CD14-positive monocyte (primary cell): ENCODE data around the gene FPR3. TPM values are rescaled to one million over a fixed set of nuclear protein-coding genes. Genes with fewer than 3 reads are reported as not detected.

Experiments used
- DNase-seq, 3 donors: peaks; one replicate each; pipeline ENCODE4 v3.0.0-alpha.2; 2011 to 2022
- H2AFZ ChIP-seq: 2 replicates; pipeline ENCODE4 v1.6.0; 2012; ENCODE audit warnings: mild to moderate bottlenecking, low read depth, low read length, inconsistent platforms; ENCODE audit not compliant: insufficient read depth, poor library complexity, severe bottlenecking
- H3K27ac ChIP-seq, 2 donors: 1 replicate in 1 of 2; 2 replicates in 1 of 2; pipeline ENCODE4 v1.5.1; 2012 to 2013; ENCODE audit warnings: low read length in 2 of 2, control low read depth in 1 of 2, inconsistent platforms in 1 of 2, low read depth in 1 of 2, mild to moderate bottlenecking in 1 of 2
- H3K27me3 ChIP-seq, 2 donors: one replicate each; pipeline versions ENCODE4 v1.6.0 to v1.6.1; 2011 to 2013; ENCODE audit warnings: low read length in 2 of 2; ENCODE audit not compliant: control insufficient read depth in 2 of 2, insufficient read depth in 2 of 2
- H3K36me3 ChIP-seq, 2 donors: replicated peaks in 1 of 2; 1 replicate in 1 of 2; 2 replicates in 1 of 2; pipeline versions ENCODE4 v1.5.1 to v1.6.1; 2012 to 2013; ENCODE audit warnings: low read length in 2 of 2, control low read depth in 1 of 2, inconsistent platforms in 1 of 2, mild to moderate bottlenecking in 1 of 2; ENCODE audit not compliant: insufficient read depth in 2 of 2, control insufficient read depth in 1 of 2
- H3K4me1 ChIP-seq, 2 donors: 1 replicate in 1 of 2; 2 replicates in 1 of 2; pipeline versions ENCODE4 v1.5.1 to v1.6.1; 2012 to 2013; ENCODE audit warnings: low read length in 2 of 2, control low read depth in 1 of 2, inconsistent platforms in 1 of 2, mild to moderate bottlenecking in 1 of 2, moderate library complexity in 1 of 2; ENCODE audit not compliant: insufficient read depth in 2 of 2, control insufficient read depth in 1 of 2
- H3K4me2 ChIP-seq: replicated peaks from 2 replicates; pipeline ENCODE3; 2012; ENCODE audit warnings: low read length, moderate library complexity, mild to moderate bottlenecking; ENCODE audit not compliant: poor library complexity, severe bottlenecking; ENCODE audit errors: extremely low read depth
- H3K4me3 ChIP-seq, 3 experiments: fragments of 200-600 bp in 1 of 3; sonication (generic) in 1 of 3; replicated peaks in 1 of 3; 1 replicate in 2 of 3; 2 replicates in 1 of 3; pipeline ENCODE4 v1.5.1; 2011 to 2013; ENCODE audit warnings: low read length in 3 of 3, mild to moderate bottlenecking in 3 of 3, control low read depth in 2 of 3, low read depth in 2 of 3, inconsistent platforms in 1 of 3, moderate library complexity in 1 of 3
- H3K79me2 ChIP-seq: 2 replicates; pipeline ENCODE4 v1.6.0; 2012; ENCODE audit warnings: mild to moderate bottlenecking, control low read depth, inconsistent platforms, low read length, moderate library complexity; ENCODE audit not compliant: insufficient read depth
- H3K9ac ChIP-seq: 2 replicates; pipeline ENCODE4 v1.6.0; 2017; ENCODE audit warnings: low read length, mild to moderate bottlenecking; ENCODE audit not compliant: insufficient read depth, poor library complexity, severe bottlenecking
- H3K9me3 ChIP-seq, 2 donors: replicated peaks in 1 of 2; 1 replicate in 1 of 2; 2 replicates in 1 of 2; pipeline versions ENCODE4 v1.5.1 to v1.6.1; 2012 to 2013; ENCODE audit warnings: low read length in 2 of 2, control low read depth in 1 of 2; ENCODE audit not compliant: control insufficient read depth in 1 of 2, insufficient read depth in 1 of 2
- H4K20me1 ChIP-seq: 2 replicates; pipeline ENCODE4 v1.6.0; 2012; ENCODE audit warnings: mild to moderate bottlenecking, low read length, control low read depth, moderate library complexity; ENCODE audit not compliant: insufficient read depth
- H3K27ac Mint-ChIP-seq, 7 donors: one replicate each; pipeline ENCODE4 v1.8.0; 2020; ENCODE audit warnings: mild to moderate bottlenecking in 7 of 7, mixed read lengths in 7 of 7, moderate library complexity in 6 of 7, inconsistent platforms in 2 of 7
- H3K27me3 Mint-ChIP-seq, 3 donors: one replicate each; pipeline ENCODE4 v1.8.0; 2021 to 2022; ENCODE audit warnings: low read depth in 3 of 3, mild to moderate bottlenecking in 3 of 3, mixed read lengths in 3 of 3, moderate library complexity in 3 of 3, inconsistent platforms in 1 of 3
- H3K36me3 Mint-ChIP-seq, 2 donors: one replicate each; pipeline ENCODE4 v1.8.0; 2020; ENCODE audit warnings: mixed read lengths in 2 of 2, inconsistent platforms in 1 of 2, mild to moderate bottlenecking in 1 of 2
- H3K4me1 Mint-ChIP-seq: one replicate; pipeline ENCODE4 v1.8.0; 2020; ENCODE audit warnings: mild to moderate bottlenecking, mixed read lengths
- H3K4me3 Mint-ChIP-seq, 2 donors: one replicate each; pipeline ENCODE4 v1.8.0; 2020; ENCODE audit warnings: mild to moderate bottlenecking in 2 of 2, mixed read lengths in 2 of 2, moderate library complexity in 1 of 2
- H3K9me3 Mint-ChIP-seq, 7 donors: one replicate each; pipeline ENCODE4 v1.8.0; 2020 to 2022; ENCODE audit warnings: mixed read lengths in 7 of 7, mild to moderate bottlenecking in 6 of 7, moderate library complexity in 6 of 7, inconsistent platforms in 2 of 7
- CTCF ChIP-seq: fragments of 200-600 bp; IDR thresholded peaks from one replicate; pipeline ENCODE4 v1.8.0; 2022; ENCODE audit warnings: antibody characterized with exemption, mild to moderate bottlenecking
- WGBS: methylation state at CpG from one replicate; pipeline ENCODE4 v1.1.5; 2013; ENCODE audit warnings: missing lambda C conversion rate; ENCODE audit not compliant: insufficient coverage; 5-methylcytosine and 5-hydroxymethylcytosine counted together
- intact Hi-C, 2 donors: fragments of 100-400 bp; cut with micrococcal nuclease; formaldehyde crosslinking; loops; one replicate each; pipeline versions ENCODE4 v1.15.0 to v1.15.1; 2023
- polyA plus RNA-seq, 3 donors: library from polyadenylated mRNA; depleted of rRNA in 1 of 3; unstranded in 2 of 3; stranded (reverse) in 1 of 3; fragments of 300-500 nt in 2 of 3; fragments of >200 nt in 1 of 3; fragmentation: Illumina TruSeq in 2 of 3; gene quantifications; 1 replicate in 2 of 3; 2 replicates in 1 of 3; pipeline ENCODE4 v1.2.3, GENCODE V29; 2012 to 2021

FPR3 gene
- polyA plus RNA-seq, 3 donors = 1.4 to 3.8 (median 3.5) TPM

GRCh38 chr19:51822946-51823345 is 28.0 kb downstream of the FPR3 start:
- Histone ChIP-seq H3K36me3 (no peaks in the 10 kb centered on the region), H3K9me3 (peaks cover 0 to 3% of the 10 kb centered on the region in 2 donors), H3K4me1 (peaks cover 77 to 79% of the 10 kb centered on the region in 2 donors), H2AFZ (no peak overlapping the region), H3K27me3 (no peaks in the 10 kb centered on the region), H3K79me2 (no peaks in the 10 kb centered on the region), H3K27ac (peak overlapping the region; percentile 88 to 99), H3K4me3 (peak overlapping the region in 1 of 3 experiments; percentile 41), H3K4me2 (no peak overlapping the region), H4K20me1 (no peaks in the 10 kb centered on the region), H3K9ac (peak overlapping the region; percentile 67)
- DNase-seq = peak; percentile 37 to 67 (median 54)
- peaks cover 2 to 21% (median 6%) of the 10 kb centered on the region in 7 donors for H3K9me3 Mint-ChIP-seq
- peak overlapping the region in 1 of 2 donors; percentile 24 for H3K4me3 Mint-ChIP-seq
- intact Hi-C loops = loop anchor here in 1 of 2 donors (5.0 to 10.0 kb wide), 2 partner anchors 156 to 398 kb away; no protein-coding TSS in a partner anchor
- H3K27me3 Mint-ChIP-seq = peaks cover 0 to 11% (median 2%) of the 10 kb centered on the region in 3 donors
- peaks cover 79% of the 10 kb centered on the region for H3K4me1 Mint-ChIP-seq
- WGBS = no CpG with 5 or more reads among the region's 3 CpGs
- H3K27ac Mint-ChIP-seq = peak overlapping the region; percentile 97 to 99 (median 98)
- TF ChIP-seq CTCF = no peak
- peaks cover 15 to 25% of the 10 kb centered on the region in 2 donors for H3K36me3 Mint-ChIP-seq

GRCh38 chr19:51824281-51825005 is 29.5 kb downstream of the FPR3 start:
- no peaks in the 10 kb centered on the region for H4K20me1 ChIP-seq
- peak; percentile 91 to 96 (median 92) for DNase-seq
- H3K27me3 ChIP-seq = no peaks in the 10 kb centered on the region
- Mint-ChIP-seq H3K27ac (peak overlapping the region; percentile 97 to 99 (median 98)), H3K9me3 (peaks cover 3 to 35% (median 12%) of the 10 kb centered on the region in 7 donors), H3K36me3 (peaks cover 12 to 20% of the 10 kb centered on the region in 2 donors), H3K4me1 (peaks cover 80% of the 10 kb centered on the region), H3K4me3 (peak overlapping the region; percentile 2 to 56), H3K27me3 (peaks cover 0 to 6% (median 0%) of the 10 kb centered on the region in 3 donors)
- peaks cover 77 to 78% of the 10 kb centered on the region in 2 donors for H3K4me1 ChIP-seq
- peak overlapping the region in 1 of 3 experiments; percentile 41 for H3K4me3 ChIP-seq
- no peak for TF ChIP-seq CTCF
- H3K9me3 ChIP-seq = peaks cover 0 to 9% of the 10 kb centered on the region in 2 donors
- peak overlapping the region; percentile 48 for H3K4me2 ChIP-seq
- no peak overlapping the region for H2AFZ ChIP-seq
- H3K36me3 ChIP-seq = no peaks in the 10 kb centered on the region
- peak overlapping the region; percentile 61 for H3K9ac ChIP-seq
- no peaks in the 10 kb centered on the region for H3K79me2 ChIP-seq
- H3K27ac ChIP-seq = peak overlapping the region; percentile 88 to 99
- WGBS = 8% methylated on average over 5 of the region's 13 CpGs
- intact Hi-C loops = loop anchor here (2.0 to 10.0 kb wide), 4 partner anchors 37 to 400 kb away; no protein-coding TSS in a partner anchor
